Bronchial epithelial cell (primary cell): Measurements from ENCODE around the gene RFC5. TPM values are rescaled to one million over a fixed set of nuclear protein-coding genes. Genes with fewer than 3 reads are reported as not detected.
A peak's percentile ranks its signal among the peaks of the same experiment; 100 is the strongest.

Experiments used
- DNase-seq: peaks from one replicate; pipeline ENCODE4 v3.0.0-alpha.2; 2010; ENCODE audit warnings: low read depth
- FAIRE-seq: peaks from 2 replicates; lab custom pipeline; 2011; peaks lifted over from hg19 to GRCh38; lab: Jason Lieb, UNC
- H3K27me3 ChIP-seq: 2 replicates; pipeline ENCODE4 v1.5.1; 2011; ENCODE audit warnings: low read length; ENCODE audit not compliant: control insufficient read depth, insufficient read depth
- H3K36me3 ChIP-seq: 2 replicates; pipeline ENCODE4 v1.5.1; 2011; ENCODE audit warnings: low read length; ENCODE audit not compliant: control insufficient read depth, insufficient read depth
- H3K4me3 ChIP-seq: 2 replicates; pipeline ENCODE4 v1.5.1; 2011; ENCODE audit warnings: mild to moderate bottlenecking, low read depth, low read length, control low read depth
- total RNA-seq: library from RNA; depleted of rRNA; stranded (reverse); fragments of >200 nt; gene quantifications from 2 replicates; pipeline ENCODE4 v1.2.1, GENCODE V29; 2014
- TF ChIP-seq, protein P1 (sequence below): IDR thresholded peaks from 2 replicates; pipeline ENCODE4 v1.5.1; 2011; ENCODE audit warnings: mild to moderate bottlenecking, moderate library complexity, low read length, control low read depth, inconsistent platforms; ENCODE audit not compliant: insufficient read depth, severe bottlenecking

Gene RFC5
- total RNA-seq, 1 donor from 2014 or later: 6.1 TPM

DNA sequence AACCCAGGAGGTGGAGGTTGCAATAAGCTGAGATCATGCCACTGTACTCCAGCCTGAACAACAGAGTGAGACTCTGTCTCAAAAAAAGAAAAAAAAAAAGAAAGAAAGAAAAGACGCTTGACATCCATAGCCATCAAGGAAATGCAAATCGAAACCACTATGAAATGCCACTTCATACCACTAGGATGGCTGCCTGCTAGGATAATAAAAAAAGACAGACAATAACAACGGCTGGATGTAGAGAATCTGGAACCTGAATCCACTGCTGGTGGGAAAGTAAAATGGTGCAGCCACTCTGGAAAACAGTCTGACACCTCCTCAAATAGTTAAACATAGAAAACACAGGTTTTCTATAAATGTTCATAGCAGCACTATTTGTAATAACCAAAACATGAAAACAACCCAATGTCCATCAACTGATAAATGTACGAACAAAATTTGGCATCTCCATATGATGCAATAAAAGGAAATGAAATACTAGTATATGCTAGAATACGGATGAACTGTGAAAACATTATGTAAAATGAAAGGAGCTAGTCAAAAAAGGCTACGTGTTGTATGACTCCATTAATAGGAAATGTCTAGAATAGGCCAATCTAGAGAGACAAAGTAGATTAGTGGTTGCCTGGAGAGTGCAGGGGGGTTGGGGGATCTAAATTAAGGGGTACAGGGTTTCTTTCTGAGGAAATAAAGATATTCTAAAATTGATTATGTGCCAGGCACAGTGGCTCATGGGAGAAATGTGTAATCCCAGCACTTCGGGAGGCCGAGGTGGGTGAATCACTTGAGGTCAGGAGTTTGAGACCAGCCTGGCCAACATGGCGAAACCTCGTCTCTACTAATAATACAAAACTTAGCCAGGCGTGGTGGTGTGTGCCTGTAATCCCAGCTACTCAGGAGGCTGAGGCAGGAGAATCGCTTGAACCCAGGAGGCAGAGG is 34.7 kb downstream of the RFC5 start:
- TF ChIP-seq, protein P1, sequence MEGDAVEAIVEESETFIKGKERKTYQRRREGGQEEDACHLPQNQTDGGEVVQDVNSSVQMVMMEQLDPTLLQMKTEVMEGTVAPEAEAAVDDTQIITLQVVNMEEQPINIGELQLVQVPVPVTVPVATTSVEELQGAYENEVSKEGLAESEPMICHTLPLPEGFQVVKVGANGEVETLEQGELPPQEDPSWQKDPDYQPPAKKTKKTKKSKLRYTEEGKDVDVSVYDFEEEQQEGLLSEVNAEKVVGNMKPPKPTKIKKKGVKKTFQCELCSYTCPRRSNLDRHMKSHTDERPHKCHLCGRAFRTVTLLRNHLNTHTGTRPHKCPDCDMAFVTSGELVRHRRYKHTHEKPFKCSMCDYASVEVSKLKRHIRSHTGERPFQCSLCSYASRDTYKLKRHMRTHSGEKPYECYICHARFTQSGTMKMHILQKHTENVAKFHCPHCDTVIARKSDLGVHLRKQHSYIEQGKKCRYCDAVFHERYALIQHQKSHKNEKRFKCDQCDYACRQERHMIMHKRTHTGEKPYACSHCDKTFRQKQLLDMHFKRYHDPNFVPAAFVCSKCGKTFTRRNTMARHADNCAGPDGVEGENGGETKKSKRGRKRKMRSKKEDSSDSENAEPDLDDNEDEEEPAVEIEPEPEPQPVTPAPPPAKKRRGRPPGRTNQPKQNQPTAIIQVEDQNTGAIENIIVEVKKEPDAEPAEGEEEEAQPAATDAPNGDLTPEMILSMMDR: no peak
- no peak for FAIRE-seq
- H3K36me3 ChIP-seq: peaks cover 4% of the 10 kb centered on the region
- H3K27me3 ChIP-seq: no peaks in the 10 kb centered on the region
- no peak for DNase-seq
- no peak overlapping the region for H3K4me3 ChIP-seq

DNA sequence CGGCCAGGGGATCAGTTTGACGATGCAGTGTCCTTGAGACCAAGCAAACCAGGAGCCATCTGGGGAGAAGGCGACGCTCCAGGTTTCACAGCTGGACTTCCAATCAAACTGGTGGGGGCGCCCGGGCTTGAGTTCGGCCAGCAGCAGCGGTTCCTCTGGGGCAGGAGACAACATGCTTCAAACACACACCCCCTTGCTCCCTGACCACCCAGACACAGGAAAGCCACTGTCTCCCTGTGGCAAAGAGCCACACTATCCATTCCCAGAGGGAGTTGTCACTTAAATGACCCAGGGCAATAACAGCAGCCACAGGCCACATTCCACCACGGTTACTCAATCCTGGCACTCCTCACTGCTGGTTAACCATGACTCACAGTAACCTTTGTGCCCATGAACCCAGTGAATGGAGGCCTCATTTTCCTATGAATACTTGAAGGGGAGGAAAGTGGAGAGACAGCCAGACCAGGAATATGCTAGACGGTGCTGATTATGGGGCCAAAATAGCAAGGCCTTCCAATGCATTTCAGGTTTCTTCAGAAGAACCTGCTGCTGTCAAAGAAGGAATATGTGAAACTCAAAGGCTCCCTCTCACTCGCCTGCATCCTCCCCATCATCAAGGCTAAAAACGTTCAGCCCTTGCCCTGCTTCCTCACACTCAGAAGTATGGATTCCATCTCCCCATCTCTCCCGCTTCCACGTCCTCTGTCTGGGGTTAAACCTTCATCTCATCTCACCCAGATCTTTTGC is 36.0 kb downstream of the RFC5 start:
- FAIRE-seq (peak; percentile 40), DNase-seq (peak; percentile 96)
- Histone ChIP-seq H3K36me3 (peaks cover 3% of the 10 kb centered on the region), H3K4me3 (no peak overlapping the region), H3K27me3 (no peaks in the 10 kb centered on the region)
- TF ChIP-seq, protein P1: no peak

DNA sequence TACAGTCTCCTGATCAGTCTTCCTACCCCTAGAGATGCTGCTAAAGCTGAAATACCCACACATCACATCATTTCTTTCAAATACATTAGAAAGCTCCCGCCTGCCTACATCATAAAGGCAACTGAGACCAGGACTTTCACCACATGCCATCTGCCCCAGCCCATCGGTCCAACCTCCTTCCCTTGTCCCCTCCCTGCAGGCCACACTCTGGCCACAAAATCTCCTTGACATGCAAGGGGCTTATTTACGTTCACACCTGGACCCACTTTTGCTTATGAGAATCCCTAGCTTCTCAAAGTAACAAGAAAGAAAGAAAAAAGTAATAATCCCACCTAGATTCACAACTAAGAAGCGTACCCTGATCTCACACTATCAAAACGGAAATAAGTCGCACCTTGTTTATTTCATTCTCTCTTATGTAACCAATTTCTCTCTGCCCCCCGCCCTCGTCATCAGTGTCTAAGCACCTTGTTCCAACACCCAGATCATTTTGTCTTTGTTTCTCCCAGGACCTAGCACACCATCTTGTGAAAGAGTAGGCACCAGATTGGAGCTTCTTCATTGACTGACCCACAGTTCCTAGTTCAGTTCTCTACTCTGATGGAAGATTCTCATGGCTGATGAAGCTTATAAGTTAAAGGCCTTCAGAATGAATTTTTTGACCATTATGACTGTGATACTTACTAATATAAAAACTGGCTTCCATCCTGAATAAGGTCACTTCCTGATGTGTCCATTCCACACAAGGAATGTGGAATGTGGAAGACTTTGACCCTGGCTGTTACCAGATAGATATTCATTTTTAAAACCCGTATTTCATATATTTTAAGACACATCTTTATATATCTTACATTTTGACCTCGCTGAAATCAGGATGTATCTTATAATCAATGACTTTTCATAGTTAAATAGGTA is 36.8 kb downstream of the RFC5 start:
- TF ChIP-seq, protein P1: no peak
- DNase-seq (no peak), FAIRE-seq (no peak)
- Histone ChIP-seq H3K4me3 (no peak overlapping the region), H3K36me3 (peaks cover 3% of the 10 kb centered on the region), H3K27me3 (no peaks in the 10 kb centered on the region)

DNA sequence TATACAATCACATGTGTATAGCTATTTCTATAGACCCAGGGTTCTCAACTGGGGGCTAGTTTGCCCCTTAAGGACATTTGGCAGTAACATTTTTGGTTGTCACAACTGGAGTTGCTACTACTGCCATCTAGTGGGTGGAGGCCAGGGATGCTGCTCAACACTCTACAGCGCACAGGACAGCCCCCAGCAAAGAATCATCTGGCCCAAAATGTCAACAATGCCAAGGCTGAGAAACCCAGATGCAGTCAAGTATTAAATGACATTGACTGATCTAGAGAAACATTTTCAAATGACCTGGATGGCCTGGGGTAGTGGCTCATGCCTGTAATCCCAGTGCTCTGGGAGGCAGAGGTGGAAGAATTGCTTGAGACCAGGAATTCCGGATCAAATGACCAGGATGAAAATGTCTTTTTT is 38.6 kb downstream of the RFC5 start:
- FAIRE-seq (no peak), DNase-seq (peak; percentile 33)
- TF ChIP-seq, protein P1: peak; percentile 67
- no peak overlapping the region for H3K4me3 ChIP-seq
- H3K36me3 ChIP-seq: peaks cover 3% of the 10 kb centered on the region
- no peaks in the 10 kb centered on the region for H3K27me3 ChIP-seq
